Embryonic facial prominence (tissue), 1 donor: Measurements from ENCODE around the gene NAB1.

Experiments
- DNase-seq: peaks from one replicate; pipeline ENCODE4 v3.0.0-alpha.2; 2016; ENCODE audit errors: extremely low spot score

Gene NAB1

GRCh38 chr2:190713471-190713870, 64.6 kb downstream of the NAB1 start:
- DNase-seq = no peak

GRCh38 chr2:190714958-190715357, 66.1 kb downstream of the NAB1 start:
- no peak for DNase-seq

GRCh38 chr2:190716176-190716807, 67.4 kb downstream of the NAB1 start:
- DNase-seq = no peak

- no peak for DNase-seq
Observed at GRCh38 chr2:190717306-190717705, 68.4 kb downstream of the NAB1 start.

- no peak for DNase-seq
Observed at GRCh38 chr2:190717764-190718651, 69.1 kb downstream of the NAB1 start.

- no peak for DNase-seq
Observed at GRCh38 chr2:190718652-190719526, 70.0 kb downstream of the NAB1 start.

GRCh38 chr2:190720276-190720675, 71.4 kb downstream of the NAB1 start:
- no peak for DNase-seq

- no peak for DNase-seq
Observed at GRCh38 chr2:190720691-190721090, 71.8 kb downstream of the NAB1 start.

- DNase-seq = no peak
Observed at GRCh38 chr2:190722061-190722759, 73.3 kb downstream of the NAB1 start.

- DNase-seq = no peak
Observed at GRCh38 chr2:190722835-190723234, 74.0 kb downstream of the NAB1 start.

- DNase-seq = no peak
Observed at GRCh38 chr2:190723397-190724090, 74.7 kb downstream of the NAB1 start.

- no peak for DNase-seq
Observed at GRCh38 chr2:190726255-190726654, 77.4 kb downstream of the NAB1 start.

GRCh38 chr2:190736355-190736754, 87.5 kb downstream of the NAB1 start:
- DNase-seq = no peak

- DNase-seq = no peak
Observed at GRCh38 chr2:190740449-190740848, 91.6 kb downstream of the NAB1 start.
